Glutamatergic neuron (in vitro differentiated cells): ENCODE results near the gene KRT24. TPM values are rescaled to one million over a fixed set of nuclear protein-coding genes. Genes with fewer than 3 reads are reported as not detected.

Experiments
- DNase-seq: peaks from one replicate; pipeline ENCODE4 v3.0.0; 2022
- H3K27ac Mint-ChIP-seq: one replicate; pipeline ENCODE4 v1.8.0; 2020; ENCODE audit warnings: mild to moderate bottlenecking, mixed read lengths, inconsistent platforms; ENCODE audit not compliant: unreplicated experiment
- H3K27me3 Mint-ChIP-seq: one replicate; pipeline ENCODE4 v1.8.0; 2020; ENCODE audit warnings: mild to moderate bottlenecking, moderate library complexity, mixed read lengths, inconsistent platforms; ENCODE audit not compliant: unreplicated experiment
- H3K36me3 Mint-ChIP-seq: one replicate; pipeline ENCODE4 v1.8.0; 2020; ENCODE audit warnings: mild to moderate bottlenecking, mixed read lengths, inconsistent platforms; ENCODE audit not compliant: unreplicated experiment
- H3K4me1 Mint-ChIP-seq: one replicate; pipeline ENCODE4 v1.8.0; 2020; ENCODE audit warnings: mild to moderate bottlenecking, low read depth, mixed read lengths, inconsistent platforms; ENCODE audit not compliant: unreplicated experiment
- H3K4me3 Mint-ChIP-seq: one replicate; pipeline ENCODE4 v1.8.0; 2020; ENCODE audit warnings: mild to moderate bottlenecking, mixed read lengths, inconsistent platforms; ENCODE audit not compliant: unreplicated experiment
- H3K9me3 Mint-ChIP-seq: one replicate; pipeline ENCODE4 v1.8.0; 2020; ENCODE audit warnings: mild to moderate bottlenecking, moderate library complexity, mixed read lengths, inconsistent platforms; ENCODE audit not compliant: unreplicated experiment
- CTCF ChIP-seq: fragments of 200-600 bp; sonication (generic); IDR thresholded peaks from one replicate; pipeline ENCODE4 v1.5.0; 2021; ENCODE audit not compliant: partially characterized antibody, unreplicated experiment
- total RNA-seq: library from RNA; stranded (reverse); fragmentation: NEBNext Ultra II Directional; extraction: Animal tissue kit (Norgen Biotek cat#: 25700); gene quantifications from one replicate; pipeline ENCODE4 v1.2.1, GENCODE V29; 2021; ENCODE audit not compliant: unreplicated experiment

KRT24 gene
- total RNA-seq, 1 donor from 2014 or later, result not detected

GRCh38 chr17:40724656-40725055 lies 21.1 kb upstream of the KRT24 start:
- TF ChIP-seq CTCF, result no peak
- Mint-ChIP-seq H3K9me3 (no peaks in the 10 kb centered on the region), H3K27ac (no peak overlapping the region), H3K36me3 (no peaks in the 10 kb centered on the region), H3K4me3 (no peak overlapping the region), H3K4me1 (no peaks in the 10 kb centered on the region), H3K27me3 (no peaks in the 10 kb centered on the region)
- DNase-seq, result no peak

- H3K4me1 Mint-ChIP-seq, result no peaks in the 10 kb centered on the region
- TF ChIP-seq CTCF, result no peak
- H3K4me3 Mint-ChIP-seq, result no peak overlapping the region
- H3K36me3 Mint-ChIP-seq, result no peaks in the 10 kb centered on the region
- H3K27me3 Mint-ChIP-seq, result no peaks in the 10 kb centered on the region
- no peak overlapping the region for H3K27ac Mint-ChIP-seq
- DNase-seq, result no peak
- H3K9me3 Mint-ChIP-seq, result no peaks in the 10 kb centered on the region
Measured at GRCh38 chr17:40722241-40722640, 18.7 kb upstream of the KRT24 start.

- no peak overlapping the region for H3K4me3 Mint-ChIP-seq
- H3K36me3 Mint-ChIP-seq, result no peaks in the 10 kb centered on the region
- no peak overlapping the region for H3K27ac Mint-ChIP-seq
- H3K9me3 Mint-ChIP-seq, result no peaks in the 10 kb centered on the region
- H3K4me1 Mint-ChIP-seq, result no peaks in the 10 kb centered on the region
- no peak for TF ChIP-seq CTCF
- no peak for DNase-seq
- H3K27me3 Mint-ChIP-seq, result no peaks in the 10 kb centered on the region
Measured at GRCh38 chr17:40720899-40721298, 17.3 kb upstream of the KRT24 start.

GRCh38 chr17:40718930-40719329 lies 15.4 kb upstream of the KRT24 start:
- H3K36me3 Mint-ChIP-seq, result no peaks in the 10 kb centered on the region
- H3K27me3 Mint-ChIP-seq, result no peaks in the 10 kb centered on the region
- no peak overlapping the region for H3K27ac Mint-ChIP-seq
- H3K4me1 Mint-ChIP-seq, result no peaks in the 10 kb centered on the region
- TF ChIP-seq CTCF, result no peak
- H3K9me3 Mint-ChIP-seq, result no peaks in the 10 kb centered on the region
- H3K4me3 Mint-ChIP-seq, result no peak overlapping the region
- no peak for DNase-seq

GRCh38 chr17:40717776-40718175 lies 14.2 kb upstream of the KRT24 start:
- H3K4me1 Mint-ChIP-seq, result no peaks in the 10 kb centered on the region
- DNase-seq, result no peak
- no peaks in the 10 kb centered on the region for H3K27me3 Mint-ChIP-seq
- no peak overlapping the region for H3K27ac Mint-ChIP-seq
- H3K4me3 Mint-ChIP-seq, result no peak overlapping the region
- TF ChIP-seq CTCF, result no peak
- H3K36me3 Mint-ChIP-seq, result no peaks in the 10 kb centered on the region
- H3K9me3 Mint-ChIP-seq, result no peaks in the 10 kb centered on the region
